Hepatocyte (in vitro differentiated cells): ENCODE results near the gene AGBL4.

Experiments
- EZH2 ChIP-seq: fragments of 200-600 bp; sonication (generic); IDR thresholded peaks from 2 replicates; pipeline ENCODE4 v1.6.1; 2016; ENCODE audit warnings: antibody characterized with exemption, mild to moderate bottlenecking, borderline replicate concordance
- EZH2phosphoT487 ChIP-seq: fragments of 200-600 bp; sonication (generic); IDR thresholded peaks from one replicate; pipeline ENCODE4 v1.6.1; 2018; ENCODE audit warnings: antibody characterized with exemption, mild to moderate bottlenecking, low read depth, moderate library complexity; ENCODE audit not compliant: unreplicated experiment, severe bottlenecking
- TF ChIP-seq, protein P1 (sequence below): fragments of 200-600 bp; sonication (generic); IDR thresholded peaks from 2 replicates; pipeline ENCODE4 v1.5.1; 2016; ENCODE audit warnings: antibody characterized with exemption, mild to moderate bottlenecking; ENCODE audit not compliant: poor library complexity

GRCh38 chr1:48772211-48772610 lies 1251.5 kb downstream of the AGBL4 start:
- TF ChIP-seq, protein P1, sequence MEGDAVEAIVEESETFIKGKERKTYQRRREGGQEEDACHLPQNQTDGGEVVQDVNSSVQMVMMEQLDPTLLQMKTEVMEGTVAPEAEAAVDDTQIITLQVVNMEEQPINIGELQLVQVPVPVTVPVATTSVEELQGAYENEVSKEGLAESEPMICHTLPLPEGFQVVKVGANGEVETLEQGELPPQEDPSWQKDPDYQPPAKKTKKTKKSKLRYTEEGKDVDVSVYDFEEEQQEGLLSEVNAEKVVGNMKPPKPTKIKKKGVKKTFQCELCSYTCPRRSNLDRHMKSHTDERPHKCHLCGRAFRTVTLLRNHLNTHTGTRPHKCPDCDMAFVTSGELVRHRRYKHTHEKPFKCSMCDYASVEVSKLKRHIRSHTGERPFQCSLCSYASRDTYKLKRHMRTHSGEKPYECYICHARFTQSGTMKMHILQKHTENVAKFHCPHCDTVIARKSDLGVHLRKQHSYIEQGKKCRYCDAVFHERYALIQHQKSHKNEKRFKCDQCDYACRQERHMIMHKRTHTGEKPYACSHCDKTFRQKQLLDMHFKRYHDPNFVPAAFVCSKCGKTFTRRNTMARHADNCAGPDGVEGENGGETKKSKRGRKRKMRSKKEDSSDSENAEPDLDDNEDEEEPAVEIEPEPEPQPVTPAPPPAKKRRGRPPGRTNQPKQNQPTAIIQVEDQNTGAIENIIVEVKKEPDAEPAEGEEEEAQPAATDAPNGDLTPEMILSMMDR, result no peak
- no peak for TF ChIP-seq EZH2
- TF ChIP-seq EZH2phosphoT487, result no peak
